Measurements from ENCODE around the gene ITGBL1.

DNA sequence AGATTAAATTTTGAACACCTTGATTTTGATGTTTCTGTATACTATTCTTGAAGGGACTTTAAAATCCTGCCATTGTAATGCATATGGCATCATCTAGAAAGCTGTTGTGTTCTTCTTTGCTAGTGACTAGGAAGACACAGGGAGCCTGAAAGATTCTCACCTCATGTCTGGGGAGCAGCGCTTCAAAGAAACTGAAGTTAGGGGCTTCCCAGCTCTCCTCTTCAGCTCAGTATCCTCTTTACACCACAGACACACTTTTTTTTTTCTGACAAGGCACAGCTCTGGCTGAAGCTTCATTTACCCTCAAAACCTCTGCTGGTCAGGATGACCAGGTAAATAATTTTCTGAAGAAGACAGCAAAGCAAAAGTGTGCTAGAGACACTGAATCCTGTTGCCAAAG lies 255.6 kb downstream of the ITGBL1 start:
- TF ChIP-seq CTCF (IDR thresholded peaks at IDR 0.05; ENCODE audit: insufficient read depth, low read length, poor library complexity, severe bottlenecking), result no peak
- TF ChIP-seq EZH2phosphoT487 (conservative IDR thresholded peaks at IDR 0.05; ENCODE audit: low read length), result no peak
